ENCODE data around the gene CCHCR1.

DNA sequence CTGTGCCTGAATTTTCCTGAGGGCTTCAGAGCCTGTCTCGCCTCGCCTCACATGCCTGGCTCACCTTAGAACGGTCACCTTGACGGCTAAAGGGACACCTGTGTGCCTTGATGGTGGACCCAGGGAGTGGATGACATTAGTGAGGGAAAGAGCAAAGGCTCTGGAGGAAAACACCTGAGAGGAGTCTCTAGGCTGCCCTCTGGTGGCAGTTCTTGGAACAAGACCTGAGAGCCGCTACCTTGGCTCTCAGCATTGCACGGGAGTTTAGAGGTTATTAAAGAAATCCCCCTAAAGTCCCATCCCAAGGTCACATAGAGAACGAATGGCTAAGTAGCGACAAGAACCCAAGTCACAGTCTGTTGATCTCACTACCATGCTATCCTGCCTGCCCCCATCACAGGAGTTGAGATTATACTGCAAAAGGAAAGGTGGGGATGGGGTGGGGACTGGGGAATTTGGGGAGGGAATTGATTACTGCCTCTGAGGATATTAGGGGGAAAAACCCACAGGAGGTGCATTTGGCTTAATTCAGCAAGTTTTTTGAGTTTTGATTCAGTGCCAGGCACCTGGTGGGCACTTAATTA is 29.4 kb downstream of the CCHCR1 start:
- peak; percentile 71 for TF ChIP-seq CTCF (IDR thresholded peaks at IDR 0.05; ENCODE audit: low read depth, low read length, missing input control)
- no peak for TF ChIP-seq REST (IDR thresholded peaks at IDR 0.05)
- no peak for TF ChIP-seq SP1 (IDR thresholded peaks at IDR 0.05)
- no peak for TF ChIP-seq RXRA (IDR thresholded peaks at IDR 0.05)
- no peak for TF ChIP-seq GABPA (IDR thresholded peaks at IDR 0.05 in 1 of 2, conservative IDR thresholded peaks at IDR 0.05 in 1 of 2)
- no peak for TF ChIP-seq TAF1 (conservative IDR thresholded peaks at IDR 0.05)
- TF ChIP-seq YY1 (IDR thresholded peaks at IDR 0.05): no peak
- TF ChIP-seq RAD21 (IDR thresholded peaks at IDR 0.05): peak in 1 of 2 donors; percentile 70
- TF ChIP-seq JUND (IDR thresholded peaks at IDR 0.05): no peak
- TF ChIP-seq FOXA1 (IDR thresholded peaks at IDR 0.05): no peak
- TF ChIP-seq, protein P1, sequence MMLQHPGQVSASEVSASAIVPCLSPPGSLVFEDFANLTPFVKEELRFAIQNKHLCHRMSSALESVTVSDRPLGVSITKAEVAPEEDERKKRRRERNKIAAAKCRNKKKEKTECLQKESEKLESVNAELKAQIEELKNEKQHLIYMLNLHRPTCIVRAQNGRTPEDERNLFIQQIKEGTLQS (IDR thresholded peaks at IDR 0.05): no peak
- no peak for TF ChIP-seq HNF4G (IDR thresholded peaks at IDR 0.05)
- TF ChIP-seq MAX (IDR thresholded peaks at IDR 0.05): no peak
